Neuron (in vitro differentiated cells): ENCODE data around the gene C20orf204.

Experiments
- H2AFZ ChIP-seq: one replicate; pipeline ENCODE4 v1.6.1; 2013; ENCODE audit warnings: low read depth, mild to moderate bottlenecking, inconsistent platforms, low read length, moderate library complexity
- H3K27me3 ChIP-seq: one replicate; pipeline ENCODE4 v1.6.1; 2013; ENCODE audit warnings: low read length; ENCODE audit not compliant: insufficient read depth
- H3K36me3 ChIP-seq: one replicate; pipeline ENCODE4 v1.6.1; 2013; ENCODE audit warnings: low read length; ENCODE audit not compliant: insufficient read depth
- H3K4me1 ChIP-seq: one replicate; pipeline ENCODE4 v1.6.1; 2013; ENCODE audit warnings: low read length; ENCODE audit not compliant: insufficient read depth
- H3K4me3 ChIP-seq: 2 replicates; pipeline ENCODE4 v1.5.1; 2013; ENCODE audit warnings: mild to moderate bottlenecking, low read length, moderate library complexity
- H3K9me3 ChIP-seq: one replicate; pipeline ENCODE4 v1.6.1; 2013; ENCODE audit warnings: low read length

C20orf204 gene

GRCh38 chr20:64077876-64078551 is 42.0 kb downstream of the C20orf204 start:
- H3K36me3 ChIP-seq: no peaks in the 10 kb centered on the region
- no peak overlapping the region for H2AFZ ChIP-seq
- H3K9me3 ChIP-seq: no peaks in the 10 kb centered on the region
- H3K4me3 ChIP-seq: no peak overlapping the region
- H3K27me3 ChIP-seq: peaks cover 3% of the 10 kb centered on the region
- peaks cover 47% of the 10 kb centered on the region for H3K4me1 ChIP-seq

- peak overlapping the region; percentile 66 for H2AFZ ChIP-seq
- peak overlapping the region; percentile 54 for H3K4me3 ChIP-seq
- peaks cover 10% of the 10 kb centered on the region for H3K27me3 ChIP-seq
- peaks cover 54% of the 10 kb centered on the region for H3K4me1 ChIP-seq
- H3K36me3 ChIP-seq: no peaks in the 10 kb centered on the region
- H3K9me3 ChIP-seq: no peaks in the 10 kb centered on the region
These were observed 42.9 kb downstream of the C20orf204 start for GRCh38 chr20:64078934-64079272.

- Histone ChIP-seq H2AFZ (peak within 1 kb of the TSS; percentile 66), H3K27me3 (peaks cover 15% of the 10 kb centered on the region), H3K9me3 (no peaks in the 10 kb centered on the region), H3K4me3 (peak within 1 kb of the TSS; percentile 54), H3K36me3 (no peaks in the 10 kb centered on the region), H3K4me1 (peaks cover 58% of the 10 kb centered on the region)
These were observed 43.5 kb downstream of the C20orf204 start, which contains the start of gene RGS19 for GRCh38 chr20:64079273-64080012. Gene RGS19, minus strand, starts transcription at chr20:64079518. Its CDS starts 2,632 bp downstream, at chr20:64076886.

GRCh38 chr20:64080013-64080812 is 44.2 kb downstream of the C20orf204 start, which contains the start of gene OPRL1:
Gene OPRL1, plus strand, starts transcription at chr20:64080082. Its CDS starts 12,639 bp downstream, at chr20:64092721.
- peaks cover 23% of the 10 kb centered on the region for H3K27me3 ChIP-seq

GRCh38 chr20:64080813-64081623 is 45.0 kb downstream of the C20orf204 start:
- no peak overlapping the region for H2AFZ ChIP-seq
- H3K9me3 ChIP-seq: peaks cover 5% of the 10 kb centered on the region
- H3K4me1 ChIP-seq: peaks cover 63% of the 10 kb centered on the region
- H3K4me3 ChIP-seq: peak overlapping the region; percentile 54
- peaks cover 31% of the 10 kb centered on the region for H3K27me3 ChIP-seq
- no peaks in the 10 kb centered on the region for H3K36me3 ChIP-seq

More at GRCh38 chr20:64080013-64080812, 44.2 kb downstream of the C20orf204 start, which contains the start of gene OPRL1:
- Histone ChIP-seq H2AFZ (peak within 1 kb of the TSS; percentile 66), H3K36me3 (no peaks in the 10 kb centered on the region), H3K4me3 (peak within 1 kb of the TSS; percentile 54), H3K9me3 (no peaks in the 10 kb centered on the region), H3K4me1 (peaks cover 63% of the 10 kb centered on the region)

- peaks cover 63% of the 10 kb centered on the region for H3K4me1 ChIP-seq
- no peaks in the 10 kb centered on the region for H3K36me3 ChIP-seq
- H3K27me3 ChIP-seq: peaks cover 36% of the 10 kb centered on the region
- H3K9me3 ChIP-seq: peaks cover 8% of the 10 kb centered on the region
- no peak overlapping the region for H2AFZ ChIP-seq
- H3K4me3 ChIP-seq: no peak overlapping the region
These were observed 45.6 kb downstream of the C20orf204 start for GRCh38 chr20:64081624-64081964.

- Histone ChIP-seq H3K9me3 (peaks cover 12% of the 10 kb centered on the region), H3K4me1 (peaks cover 63% of the 10 kb centered on the region), H3K36me3 (no peaks in the 10 kb centered on the region), H3K27me3 (peaks cover 39% of the 10 kb centered on the region), H2AFZ (no peak overlapping the region), H3K4me3 (no peak overlapping the region)
These were observed 46.2 kb downstream of the C20orf204 start for GRCh38 chr20:64082126-64082731.

GRCh38 chr20:64082820-64083377 is 46.9 kb downstream of the C20orf204 start:
- Histone ChIP-seq H3K36me3 (no peaks in the 10 kb centered on the region), H3K4me3 (no peak overlapping the region), H3K4me1 (peaks cover 61% of the 10 kb centered on the region), H2AFZ (no peak overlapping the region), H3K27me3 (peaks cover 39% of the 10 kb centered on the region), H3K9me3 (peaks cover 13% of the 10 kb centered on the region)

- H3K27me3 ChIP-seq: peaks cover 41% of the 10 kb centered on the region
- H3K9me3 ChIP-seq: peaks cover 13% of the 10 kb centered on the region
These were observed 47.4 kb downstream of the C20orf204 start for GRCh38 chr20:64083378-64083803.

GRCh38 chr20:64083804-64084684 is 48.1 kb downstream of the C20orf204 start, which contains the start of gene LKAAEAR1:
Gene LKAAEAR1, minus strand, starts transcription at chr20:64084398. Its CDS starts 179 bp downstream, at chr20:64084219.
- Histone ChIP-seq H2AFZ (no peak within 1 kb of the TSS), H3K36me3 (no peaks in the 10 kb centered on the region), H3K4me3 (peak within 1 kb of the TSS; percentile 36), H3K27me3 (peaks cover 47% of the 10 kb centered on the region), H3K9me3 (peaks cover 13% of the 10 kb centered on the region), H3K4me1 (peaks cover 49% of the 10 kb centered on the region)

More at GRCh38 chr20:64083378-64083803, 47.4 kb downstream of the C20orf204 start:
- peak overlapping the region; percentile 36 for H3K4me3 ChIP-seq
- peaks cover 56% of the 10 kb centered on the region for H3K4me1 ChIP-seq
- H3K36me3 ChIP-seq: no peaks in the 10 kb centered on the region
- H2AFZ ChIP-seq: no peak overlapping the region

- Histone ChIP-seq H2AFZ (no peak overlapping the region), H3K36me3 (no peaks in the 10 kb centered on the region), H3K27me3 (peaks cover 54% of the 10 kb centered on the region), H3K4me1 (peaks cover 47% of the 10 kb centered on the region), H3K4me3 (no peak overlapping the region), H3K9me3 (peaks cover 13% of the 10 kb centered on the region)
These were observed 48.7 kb downstream of the C20orf204 start for GRCh38 chr20:64084685-64085152.
